ENCODE data around the gene NPAS1.

Gene NPAS1

DNA sequence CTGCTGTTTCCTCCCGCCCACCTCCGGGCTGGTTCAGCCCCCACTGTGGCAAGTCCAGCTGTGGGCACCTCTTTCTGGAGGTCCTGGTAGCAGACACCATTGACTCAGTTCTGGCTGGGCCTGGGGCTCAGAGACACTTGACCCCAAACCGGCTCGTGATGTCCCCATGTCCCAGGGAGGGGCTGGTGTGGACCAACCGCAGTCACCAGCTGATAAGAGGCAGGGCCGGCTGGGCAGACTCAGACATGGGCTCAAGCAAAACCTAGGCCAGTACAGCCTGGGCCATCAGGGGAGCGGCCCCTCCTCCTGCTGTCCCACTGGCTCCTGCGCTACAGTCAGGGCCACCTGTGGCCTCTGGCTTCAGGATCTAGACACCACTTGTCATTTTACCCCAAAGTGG lies 48.6 kb downstream of the NPAS1 start:
- H3K4me1 ChIP-seq, result no peaks in the 10 kb centered on the region
- H3K27me3 ChIP-seq, result no peaks in the 10 kb centered on the region
- no peak overlapping the region for H3K4me3 ChIP-seq
- intact Hi-C loops (cut with DNase I; ENCODE audit: low total_unique reads), result no loop called here
- H3K27ac ChIP-seq, result no peak overlapping the region
- peaks cover 53 to 95% (median 78%) of the 10 kb centered on the region in 3 donors for H3K36me3 ChIP-seq
- TF ChIP-seq, protein P1, sequence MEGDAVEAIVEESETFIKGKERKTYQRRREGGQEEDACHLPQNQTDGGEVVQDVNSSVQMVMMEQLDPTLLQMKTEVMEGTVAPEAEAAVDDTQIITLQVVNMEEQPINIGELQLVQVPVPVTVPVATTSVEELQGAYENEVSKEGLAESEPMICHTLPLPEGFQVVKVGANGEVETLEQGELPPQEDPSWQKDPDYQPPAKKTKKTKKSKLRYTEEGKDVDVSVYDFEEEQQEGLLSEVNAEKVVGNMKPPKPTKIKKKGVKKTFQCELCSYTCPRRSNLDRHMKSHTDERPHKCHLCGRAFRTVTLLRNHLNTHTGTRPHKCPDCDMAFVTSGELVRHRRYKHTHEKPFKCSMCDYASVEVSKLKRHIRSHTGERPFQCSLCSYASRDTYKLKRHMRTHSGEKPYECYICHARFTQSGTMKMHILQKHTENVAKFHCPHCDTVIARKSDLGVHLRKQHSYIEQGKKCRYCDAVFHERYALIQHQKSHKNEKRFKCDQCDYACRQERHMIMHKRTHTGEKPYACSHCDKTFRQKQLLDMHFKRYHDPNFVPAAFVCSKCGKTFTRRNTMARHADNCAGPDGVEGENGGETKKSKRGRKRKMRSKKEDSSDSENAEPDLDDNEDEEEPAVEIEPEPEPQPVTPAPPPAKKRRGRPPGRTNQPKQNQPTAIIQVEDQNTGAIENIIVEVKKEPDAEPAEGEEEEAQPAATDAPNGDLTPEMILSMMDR (IDR thresholded peaks at IDR 0.05), result no peak
- H3K9me3 ChIP-seq, result no peaks in the 10 kb centered on the region
- no peak for DNase-seq

- no peaks in the 10 kb centered on the region for H3K4me1 ChIP-seq
- peaks cover 53 to 97% (median 85%) of the 10 kb centered on the region in 3 donors for H3K36me3 ChIP-seq
- H3K27me3 ChIP-seq, result no peaks in the 10 kb centered on the region
- no peak overlapping the region for H3K27ac ChIP-seq
- H3K9me3 ChIP-seq, result no peaks in the 10 kb centered on the region
- no peak overlapping the region for H3K4me3 ChIP-seq
- no peak for DNase-seq
- TF ChIP-seq, protein P1 (IDR thresholded peaks at IDR 0.05), result no peak
- intact Hi-C loops (cut with DNase I; ENCODE audit: low total_unique reads), result no loop called here
Measured at GRCh38 chr19:47068876-47069406, 49.3 kb downstream of the NPAS1 start.

GRCh38 chr19:47069795-47070194 lies 50.2 kb downstream of the NPAS1 start:
- no peak overlapping the region for H3K27ac ChIP-seq
- no peak overlapping the region for H3K4me3 ChIP-seq
- peaks cover 51 to 100% (median 92%) of the 10 kb centered on the region in 3 donors for H3K36me3 ChIP-seq
- no peak for DNase-seq
- no peaks in the 10 kb centered on the region for H3K9me3 ChIP-seq
- no peaks in the 10 kb centered on the region for H3K4me1 ChIP-seq
- TF ChIP-seq, protein P1 (IDR thresholded peaks at IDR 0.05), result no peak
- H3K27me3 ChIP-seq, result no peaks in the 10 kb centered on the region
- intact Hi-C loops (cut with DNase I; ENCODE audit: low total_unique reads), result no loop called here

- DNase-seq, result no peak
- Histone ChIP-seq H3K4me3 (no peak overlapping the region), H3K27me3 (no peaks in the 10 kb centered on the region), H3K9me3 (no peaks in the 10 kb centered on the region), H3K36me3 (peaks cover 42 to 100% (median 92%) of the 10 kb centered on the region in 3 donors), H3K4me1 (no peaks in the 10 kb centered on the region), H3K27ac (no peak overlapping the region)
- TF ChIP-seq, protein P1 (IDR thresholded peaks at IDR 0.05), result no peak
- intact Hi-C loops (cut with DNase I; ENCODE audit: low total_unique reads), result no loop called here
Measured at GRCh38 chr19:47070756-47071155, 51.1 kb downstream of the NPAS1 start.

DNA sequence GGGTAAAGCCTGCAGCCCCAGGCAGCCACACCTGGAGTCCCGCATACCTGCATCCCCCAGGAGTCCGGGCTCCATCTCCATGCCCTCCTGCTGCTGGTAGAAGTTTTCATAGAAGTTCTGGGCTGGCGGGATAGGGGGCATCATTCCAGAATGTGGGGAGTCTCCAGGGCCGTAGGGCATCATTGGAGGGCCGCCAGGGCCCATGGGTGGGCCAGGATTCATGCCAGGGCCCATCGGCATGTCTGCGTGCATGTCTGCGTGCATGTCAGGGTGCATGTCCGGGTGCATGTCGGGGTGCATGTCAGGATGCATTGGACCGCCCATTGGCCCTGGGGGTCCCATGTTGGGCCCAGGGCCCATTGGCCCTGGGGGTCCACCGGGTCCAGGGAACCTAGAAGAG lies 52.1 kb downstream of the NPAS1 start:
- TF ChIP-seq, protein P1 (IDR thresholded peaks at IDR 0.05), result no peak
- Histone ChIP-seq H3K4me1 (no peaks in the 10 kb centered on the region), H3K4me3 (no peak overlapping the region), H3K27ac (no peak overlapping the region), H3K9me3 (no peaks in the 10 kb centered on the region), H3K36me3 (peaks cover 38 to 100% (median 92%) of the 10 kb centered on the region in 3 donors), H3K27me3 (no peaks in the 10 kb centered on the region)
- DNase-seq, result no peak
- intact Hi-C loops (cut with DNase I; ENCODE audit: low total_unique reads), result no loop called here

DNA sequence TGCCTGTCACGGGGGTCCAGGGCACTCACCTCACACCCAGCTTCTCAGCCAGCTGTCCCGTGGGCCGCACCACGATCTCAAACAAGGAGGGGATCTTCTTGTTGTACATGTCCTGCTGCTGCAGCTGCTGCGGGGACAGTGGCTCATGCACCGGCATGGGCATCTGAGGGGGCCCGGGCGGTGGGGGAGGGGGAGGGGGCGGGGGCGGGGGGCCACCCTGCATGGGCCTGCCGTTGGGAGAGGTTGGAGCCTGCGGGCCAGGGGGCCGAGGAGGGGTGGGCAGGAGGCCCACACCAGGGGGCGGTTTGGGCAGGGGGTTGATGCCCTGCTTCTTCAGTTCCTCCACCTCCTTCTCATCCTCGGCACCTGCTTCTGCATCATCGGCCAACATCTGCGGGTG lies 52.7 kb downstream of the NPAS1 start:
- Histone ChIP-seq H3K9me3 (no peaks in the 10 kb centered on the region), H3K36me3 (peaks cover 35 to 100% (median 92%) of the 10 kb centered on the region in 3 donors), H3K27me3 (no peaks in the 10 kb centered on the region), H3K4me1 (no peaks in the 10 kb centered on the region), H3K27ac (no peak overlapping the region), H3K4me3 (no peak overlapping the region)
- TF ChIP-seq, protein P1 (IDR thresholded peaks at IDR 0.05), result no peak
- intact Hi-C loops (cut with DNase I; ENCODE audit: low total_unique reads), result no loop called here
- DNase-seq, result no peak

Data from tibial artery (tissue), 4 donors.